GM12872 (cell line): ENCODE results near the gene GRAP2.

Source experiments
- TF ChIP-seq, protein P1 (sequence below): IDR thresholded peaks from 3 replicates; pipeline ENCODE4 v1.5.1; 2011; ENCODE audit warnings: low read depth, mild to moderate bottlenecking, low read length, moderate library complexity; ENCODE audit not compliant: insufficient read depth

Gene GRAP2

DNA sequence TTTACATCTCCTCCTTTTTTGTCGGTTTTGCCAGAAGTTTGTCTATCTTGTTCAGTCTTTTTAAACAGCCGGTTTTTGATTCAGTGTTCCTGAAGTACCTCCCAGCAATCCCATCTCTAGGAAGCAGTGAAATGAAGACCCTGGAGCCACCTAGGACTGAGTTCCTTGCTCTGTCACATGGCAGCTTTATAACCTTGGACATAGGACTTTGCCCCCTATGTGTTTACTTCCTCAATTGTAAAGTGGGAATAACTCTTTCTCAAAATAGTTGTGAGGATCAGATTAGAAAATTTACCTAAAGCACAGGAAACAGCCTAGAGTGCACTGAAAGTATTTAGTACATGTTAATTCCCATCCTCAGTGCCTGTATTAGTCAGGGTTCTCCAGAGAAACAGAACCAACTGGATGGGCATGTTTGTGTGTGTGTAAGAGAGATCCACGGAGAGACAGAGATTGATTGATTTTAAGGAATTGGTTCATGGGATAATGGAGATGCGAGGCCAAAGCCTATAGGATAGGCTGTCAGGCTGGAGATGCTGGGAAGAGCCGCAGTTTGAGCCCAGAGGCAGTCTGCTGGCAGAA, 113.9 kb downstream of the GRAP2 start:
- TF ChIP-seq, protein P1, sequence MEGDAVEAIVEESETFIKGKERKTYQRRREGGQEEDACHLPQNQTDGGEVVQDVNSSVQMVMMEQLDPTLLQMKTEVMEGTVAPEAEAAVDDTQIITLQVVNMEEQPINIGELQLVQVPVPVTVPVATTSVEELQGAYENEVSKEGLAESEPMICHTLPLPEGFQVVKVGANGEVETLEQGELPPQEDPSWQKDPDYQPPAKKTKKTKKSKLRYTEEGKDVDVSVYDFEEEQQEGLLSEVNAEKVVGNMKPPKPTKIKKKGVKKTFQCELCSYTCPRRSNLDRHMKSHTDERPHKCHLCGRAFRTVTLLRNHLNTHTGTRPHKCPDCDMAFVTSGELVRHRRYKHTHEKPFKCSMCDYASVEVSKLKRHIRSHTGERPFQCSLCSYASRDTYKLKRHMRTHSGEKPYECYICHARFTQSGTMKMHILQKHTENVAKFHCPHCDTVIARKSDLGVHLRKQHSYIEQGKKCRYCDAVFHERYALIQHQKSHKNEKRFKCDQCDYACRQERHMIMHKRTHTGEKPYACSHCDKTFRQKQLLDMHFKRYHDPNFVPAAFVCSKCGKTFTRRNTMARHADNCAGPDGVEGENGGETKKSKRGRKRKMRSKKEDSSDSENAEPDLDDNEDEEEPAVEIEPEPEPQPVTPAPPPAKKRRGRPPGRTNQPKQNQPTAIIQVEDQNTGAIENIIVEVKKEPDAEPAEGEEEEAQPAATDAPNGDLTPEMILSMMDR, result no peak

DNA sequence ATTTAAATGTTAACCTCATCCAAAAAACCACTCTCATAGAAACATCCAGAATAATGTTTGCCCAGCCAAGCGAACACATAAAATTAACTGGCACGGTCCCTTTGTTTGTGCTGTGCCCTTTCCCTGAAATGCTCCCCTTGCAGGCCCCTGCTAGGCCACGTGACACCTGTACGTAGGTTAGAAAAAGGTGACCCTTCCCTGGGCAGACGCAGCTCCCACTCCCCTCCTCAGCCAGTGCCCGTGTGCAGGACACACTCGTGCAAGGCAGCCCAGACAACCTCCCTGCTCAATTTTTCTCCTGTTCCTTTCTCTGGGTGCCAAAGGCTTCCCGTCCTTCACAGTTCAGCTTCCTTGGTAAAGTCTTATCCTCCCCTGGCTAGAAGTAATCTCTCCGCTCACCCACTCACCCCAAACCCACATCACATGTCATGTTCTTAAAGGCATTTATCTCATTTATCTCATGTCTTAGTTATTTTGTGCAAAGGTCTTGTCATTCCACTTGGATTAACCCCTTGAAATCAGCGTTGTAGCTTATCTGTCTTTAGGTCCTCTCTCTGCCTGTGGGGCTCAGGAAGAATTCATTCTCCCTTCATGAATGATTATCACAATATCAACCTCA, 114.6 kb downstream of the GRAP2 start:
- TF ChIP-seq, protein P1, result no peak

DNA sequence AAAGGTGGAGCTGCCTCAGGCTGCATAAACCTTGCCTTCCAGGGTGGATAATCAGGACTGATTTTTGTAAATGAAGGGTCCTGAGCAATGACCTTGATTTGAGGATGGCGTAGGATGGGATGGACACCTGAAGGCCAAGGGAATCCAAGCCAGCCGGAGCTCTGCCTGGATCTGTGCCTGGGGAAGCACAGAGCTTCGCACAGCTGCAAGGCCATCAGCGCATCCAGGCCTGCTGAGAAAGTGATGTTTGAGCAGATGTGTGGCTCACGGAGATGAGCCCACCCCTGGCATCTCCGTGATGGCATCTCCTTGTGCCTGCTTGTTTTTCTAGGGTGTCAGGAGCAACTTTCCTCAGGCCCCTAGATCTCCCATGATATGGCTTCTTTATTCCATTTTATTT, 117.2 kb downstream of the GRAP2 start:
- TF ChIP-seq, protein P1, result no peak

DNA sequence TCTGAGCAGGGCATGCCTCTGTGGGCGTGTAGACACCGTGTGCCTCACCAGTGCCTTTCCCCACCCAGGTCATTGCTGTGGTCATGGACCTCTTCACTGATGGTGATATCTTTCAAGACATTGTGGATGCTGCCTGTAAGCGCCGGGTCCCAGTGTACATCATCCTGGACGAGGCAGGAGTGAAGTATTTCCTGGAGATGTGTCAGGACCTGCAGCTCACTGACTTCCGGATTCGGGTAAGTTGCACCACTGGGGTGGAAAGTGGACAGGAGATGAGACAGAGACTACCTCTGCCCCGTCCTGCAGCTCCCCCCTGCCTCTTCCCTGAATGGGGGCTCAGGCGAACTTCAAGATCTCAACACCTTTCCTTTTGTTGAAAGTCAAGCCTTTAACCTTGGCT, 118.2 kb downstream of the GRAP2 start:
- TF ChIP-seq, protein P1, result no peak

DNA sequence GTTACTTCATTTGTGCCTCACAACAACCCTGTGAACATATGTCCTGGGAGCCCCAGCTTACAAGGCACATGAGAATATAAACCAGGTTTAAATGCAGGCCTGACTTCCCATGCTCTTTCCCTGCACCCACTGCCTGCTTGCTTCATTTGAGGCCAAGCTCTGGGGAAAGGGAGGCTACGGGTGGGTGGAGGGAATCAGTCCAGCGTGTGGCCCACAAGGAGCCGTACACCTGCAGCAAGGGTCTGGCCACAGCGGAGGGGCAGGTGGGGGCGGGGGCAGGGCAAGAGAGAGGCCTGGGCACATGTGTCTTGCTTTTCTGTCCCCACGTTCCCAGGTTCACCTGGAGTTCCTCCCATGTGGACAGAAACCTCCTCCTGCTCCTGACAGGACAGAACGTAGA, 120.1 kb downstream of the GRAP2 start:
- TF ChIP-seq, protein P1, result no peak

DNA sequence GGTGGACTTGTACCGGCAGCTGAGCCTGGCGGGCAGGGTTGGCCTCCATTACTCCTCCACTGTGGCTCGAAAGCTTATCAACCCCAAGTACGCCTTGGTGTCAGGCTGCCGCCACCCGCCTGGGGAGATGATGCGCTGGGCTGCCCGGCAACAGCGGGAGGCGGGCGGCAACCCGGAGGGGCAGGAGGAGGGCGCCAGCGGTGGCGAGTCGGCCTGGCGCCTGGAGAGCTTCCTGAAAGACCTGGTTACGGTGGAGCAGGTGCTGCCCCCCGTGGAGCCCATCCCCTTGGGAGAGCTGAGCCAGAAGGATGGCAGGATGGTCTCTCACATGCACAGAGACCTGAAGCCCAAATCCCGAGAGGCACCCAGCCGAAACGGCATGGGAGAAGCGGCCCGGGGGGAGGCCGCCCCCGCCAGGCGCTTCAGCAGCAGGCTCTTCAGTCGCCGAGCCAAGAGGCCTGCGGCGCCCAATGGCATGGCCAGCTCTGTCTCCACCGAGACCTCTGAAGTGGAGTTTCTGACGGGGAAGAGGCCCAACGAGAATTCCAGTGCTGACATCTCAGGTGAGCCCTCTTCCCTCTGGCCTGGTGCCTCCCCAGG, 120.6 kb downstream of the GRAP2 start:
- TF ChIP-seq, protein P1, result no peak

DNA sequence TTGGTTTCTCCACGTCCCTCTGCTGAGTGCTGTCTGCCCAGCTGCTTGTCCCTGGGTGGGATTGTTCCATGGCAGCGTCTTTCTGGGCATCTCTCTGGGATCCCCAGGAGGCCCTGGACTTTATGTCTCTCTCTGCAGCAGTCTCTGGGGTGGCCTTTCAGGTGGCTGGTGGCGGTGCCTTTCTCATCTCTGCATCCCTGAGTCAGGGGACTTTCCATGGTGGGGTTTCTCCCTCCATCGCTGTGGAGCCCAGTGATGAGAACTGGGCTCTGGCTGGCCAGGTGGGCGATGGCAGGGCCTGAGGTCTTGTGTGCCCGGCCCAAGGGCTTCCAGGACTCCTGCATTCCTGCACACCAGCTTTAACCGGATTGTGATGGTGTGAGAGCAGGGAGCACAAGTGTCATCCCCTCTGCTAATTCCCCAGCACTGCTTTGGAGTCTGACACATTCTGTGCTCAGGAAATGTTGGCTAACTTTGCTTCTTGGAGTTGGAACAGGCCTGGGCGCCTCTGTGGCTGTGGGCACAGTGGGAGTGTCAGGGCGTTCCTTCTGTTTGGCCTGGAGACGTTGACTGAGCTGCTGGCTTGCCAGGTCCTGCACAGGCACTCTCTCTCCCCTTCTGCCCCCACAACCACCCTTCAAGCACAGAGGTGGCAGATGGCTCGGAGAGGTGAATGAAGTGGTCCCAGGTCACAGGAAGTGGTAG, 121.8 kb downstream of the GRAP2 start:
- TF ChIP-seq, protein P1, result no peak
